T-cell (primary cell): Measurements from ENCODE around the gene CNN1. TPM values are rescaled to one million over a fixed set of nuclear protein-coding genes. Genes with fewer than 3 reads are reported as not detected.

ENCODE experiments used
- ATAC-seq, 4 experiments: fragments of 200-7000 bp in 3 of 4; fragments of 150-1000 bp in 1 of 4; cut with Tn5 transposase; replicated peaks in 1 of 4; 1 replicate in 3 of 4; 2 replicates in 1 of 4; pipeline ENCODE4 v1.10.0; 2021; ENCODE audit warnings: moderate library complexity in 3 of 4, mild to moderate bottlenecking in 2 of 4, moderate number of reproducible peaks in 1 of 4
- CTCF ChIA-PET, 2 donors: fragments of 300-600 bp; sonication (Branson Sonifier 250); formaldehyde crosslinking; loops; one replicate each; lab custom pipeline; 2022; ENCODE audit warnings: antibody characterized with exemption in 2 of 2; lab: Charles Lee
- POLR2A ChIA-PET, 2 donors: fragments of 300-600 bp; sonication (Branson Sonifier 250); formaldehyde crosslinking; loops; one replicate each; lab custom pipeline; 2022; ENCODE audit warnings: antibody characterized with exemption in 2 of 2; lab: Charles Lee
- DNase-seq, 35 experiments: peaks; one replicate each; pipeline versions ENCODE4 v3.0.0 to v3.0.0-alpha.2; 2013 to 2023
- H3K27ac ChIP-seq: one replicate; pipeline ENCODE4 v1.5.1; 2013; ENCODE audit warnings: low read length
- H3K27me3 ChIP-seq, 2 experiments: replicated peaks in 1 of 2; 1 replicate in 1 of 2; 2 replicates in 1 of 2; pipeline versions ENCODE4 v1.6.1 to v1.7.0; 2013; ENCODE audit warnings: low read length in 1 of 2, mixed read lengths in 1 of 2; ENCODE audit not compliant: control insufficient read depth in 2 of 2, insufficient read depth in 2 of 2; ENCODE audit errors: extremely low read depth in 1 of 2
- H3K36me3 ChIP-seq, 2 donors: 1 replicate in 1 of 2; 2 replicates in 1 of 2; pipeline versions ENCODE4 v1.6.1 to v1.7.0; 2013; ENCODE audit warnings: low read length in 1 of 2; ENCODE audit not compliant: control insufficient read depth in 2 of 2, insufficient read depth in 1 of 2; ENCODE audit errors: extremely low read depth in 1 of 2
- H3K4me1 ChIP-seq, 2 experiments: 1 replicate in 1 of 2; 2 replicates in 1 of 2; pipeline versions ENCODE4 v1.6.1 to v1.7.0; 2013; ENCODE audit warnings: low read length in 2 of 2, mixed read lengths in 1 of 2; ENCODE audit not compliant: insufficient read depth in 2 of 2, control insufficient read depth in 1 of 2; ENCODE audit errors: extremely low read depth in 1 of 2
- H3K4me3 ChIP-seq, 2 donors: 1 replicate in 1 of 2; 2 replicates in 1 of 2; pipeline versions ENCODE4 v1.5.1 to v1.7.0; 2013; ENCODE audit warnings: mild to moderate bottlenecking in 2 of 2, low read length in 1 of 2, moderate library complexity in 1 of 2; ENCODE audit not compliant: control insufficient read depth in 1 of 2; ENCODE audit errors: extremely low read depth in 1 of 2
- H3K9me3 ChIP-seq: 2 replicates; pipeline ENCODE4 v1.7.0; 2013
- H3K27ac Mint-ChIP-seq, 2 donors: one replicate each; pipeline ENCODE4 v1.8.0; 2020 to 2021; ENCODE audit warnings: mild to moderate bottlenecking in 2 of 2, mixed read lengths in 2 of 2
- H3K27me3 Mint-ChIP-seq, 2 donors: one replicate each; pipeline ENCODE4 v1.8.0; 2021 to 2022; ENCODE audit warnings: mixed read lengths in 2 of 2
- H3K36me3 Mint-ChIP-seq: one replicate; pipeline ENCODE4 v1.8.0; 2021; ENCODE audit warnings: mixed read lengths
- H3K4me1 Mint-ChIP-seq, 3 donors: one replicate each; pipeline ENCODE4 v1.8.0; 2020 to 2022; ENCODE audit warnings: mixed read lengths in 3 of 3, mild to moderate bottlenecking in 1 of 3
- H3K4me3 Mint-ChIP-seq, 3 donors: one replicate each; pipeline ENCODE4 v1.8.0; 2020 to 2022; ENCODE audit warnings: mild to moderate bottlenecking in 3 of 3, mixed read lengths in 3 of 3, moderate library complexity in 3 of 3
- H3K9me3 Mint-ChIP-seq, 3 donors: one replicate each; pipeline ENCODE4 v1.8.0; 2020 to 2022; ENCODE audit warnings: mixed read lengths in 3 of 3
- WGBS: methylation state at CpG from one replicate; pipeline ENCODE4 v1.1.5; 2013; ENCODE audit warnings: missing lambda C conversion rate; ENCODE audit not compliant: insufficient coverage; 5-methylcytosine and 5-hydroxymethylcytosine counted together
- total RNA-seq, 35 experiments: library from RNA in 6 of 35; stranded (reverse) in 6 of 35; fragments of 120-200 nt in 1 of 35; gene quantifications; one replicate each; pipeline versions ENCODE4 v1.2.1 to v1.2.4 and lab custom pipeline; 2013 to 2026

The CNN1 gene
- total RNA-seq, 5 donors from 2014 or later (not counting 1 experiment from before 2014, with no cell fraction given): 0.26 to 0.96 (median 0.51) TPM; not detected in 2

GRCh38 chr19:11539495-11540365 lies 1.1 kb downstream of the CNN1 start:
- no peak overlapping the region for H3K27ac ChIP-seq

GRCh38 chr19:11540645-11541044 lies 2.0 kb downstream of the CNN1 start:
- H3K4me3 Mint-ChIP-seq: no peak overlapping the region
- no peak for DNase-seq
- H3K27ac Mint-ChIP-seq: no peak overlapping the region
- Histone ChIP-seq H3K9me3 (no peaks in the 10 kb centered on the region), H3K27ac (no peak overlapping the region), H3K4me1 (peaks cover 0 to 14% of the 10 kb centered on the region in 2 experiments), H3K36me3 (no peaks in the 10 kb centered on the region), H3K4me3 (no peak overlapping the region), H3K27me3 (peaks cover 0 to 43% of the 10 kb centered on the region in 2 experiments)
- peaks cover 27 to 30% of the 10 kb centered on the region in 2 donors for H3K27me3 Mint-ChIP-seq
- no CpG with 5 or more reads among the region's 5 CpGs for WGBS
- no peak for ATAC-seq
- H3K9me3 Mint-ChIP-seq: no peaks in the 10 kb centered on the region
- CTCF ChIA-PET: no interaction called here
- H3K4me1 Mint-ChIP-seq: peaks cover 5 to 9% (median 7%) of the 10 kb centered on the region in 3 donors
- no peaks in the 10 kb centered on the region for H3K36me3 Mint-ChIP-seq
- POLR2A ChIA-PET: no interaction called here

More at GRCh38 chr19:11539495-11540365, 1.1 kb downstream of the CNN1 start:
- H3K9me3 ChIP-seq: no peaks in the 10 kb centered on the region
- Mint-ChIP-seq H3K36me3 (no peaks in the 10 kb centered on the region), H3K27ac (no peak overlapping the region), H3K27me3 (peaks cover 27 to 28% of the 10 kb centered on the region in 2 donors), H3K4me3 (no peak overlapping the region), H3K4me1 (peaks cover 8 to 14% (median 13%) of the 10 kb centered on the region in 3 donors), H3K9me3 (no peaks in the 10 kb centered on the region)
- ChIA-PET CTCF (no interaction called here), POLR2A (no interaction called here)
- peaks cover 0 to 39% of the 10 kb centered on the region in 2 experiments for H3K27me3 ChIP-seq
- no peak overlapping the region for H3K4me3 ChIP-seq
- no peak for DNase-seq
- no peaks in the 10 kb centered on the region for H3K36me3 ChIP-seq
- no CpG with 5 or more reads among the region's 36 CpGs for WGBS
- ATAC-seq: no peak
- peaks cover 0 to 15% of the 10 kb centered on the region in 2 experiments for H3K4me1 ChIP-seq

- no peak for ATAC-seq
- Mint-ChIP-seq H3K27ac (no peak overlapping the region), H3K36me3 (no peaks in the 10 kb centered on the region), H3K27me3 (peaks cover 27 to 30% of the 10 kb centered on the region in 2 donors), H3K4me3 (no peak overlapping the region), H3K4me1 (peaks cover 4 to 6% (median 4%) of the 10 kb centered on the region in 3 donors), H3K9me3 (no peaks in the 10 kb centered on the region)
- peaks cover 0 to 8% of the 10 kb centered on the region in 2 experiments for H3K4me1 ChIP-seq
- H3K4me3 ChIP-seq: no peak overlapping the region
- no peaks in the 10 kb centered on the region for H3K36me3 ChIP-seq
- ChIA-PET POLR2A (no interaction called here), CTCF (no interaction called here)
- WGBS: no CpG with 5 or more reads among the region's 3 CpGs
- H3K27ac ChIP-seq: no peak overlapping the region
- H3K27me3 ChIP-seq: peaks cover 0 to 43% of the 10 kb centered on the region in 2 experiments
- DNase-seq: no peak
- H3K9me3 ChIP-seq: no peaks in the 10 kb centered on the region
These were observed 2.6 kb downstream of the CNN1 start for GRCh38 chr19:11541238-11541637.

GRCh38 chr19:11547929-11548700 lies 9.5 kb downstream of the CNN1 start:
- Mint-ChIP-seq H3K4me3 (no peak overlapping the region), H3K27me3 (peaks cover 5 to 6% of the 10 kb centered on the region in 2 donors), H3K4me1 (no peaks in the 10 kb centered on the region), H3K36me3 (peaks cover 6% of the 10 kb centered on the region), H3K9me3 (no peaks in the 10 kb centered on the region), H3K27ac (no peak overlapping the region)
- whole genome bisulfite sequencing: 95% methylated on average over 6 of the region's 14 CpGs
- DNase-seq (no peak), ATAC-seq (no peak)
- CTCF ChIA-PET: interaction anchor here in 1 of 2 donors (0.7 kb wide), 1 partner anchor 664 kb away, joined by 3 read pairs; no protein-coding TSS in a partner anchor
- H3K4me3 ChIP-seq: no peak overlapping the region
- H3K36me3 ChIP-seq: peaks cover 0 to 16% of the 10 kb centered on the region in 2 donors
- no peak overlapping the region for H3K27ac ChIP-seq
- peaks cover 0 to 4% of the 10 kb centered on the region in 2 experiments for H3K27me3 ChIP-seq
- no peaks in the 10 kb centered on the region for H3K9me3 ChIP-seq
- peaks cover 0 to 1% of the 10 kb centered on the region in 2 experiments for H3K4me1 ChIP-seq
- POLR2A ChIA-PET: interaction anchor here in 1 of 2 donors (0.6 kb wide), 1 partner anchor 63 kb away, joined by 3 read pairs; no protein-coding TSS in a partner anchor

- no peaks in the 10 kb centered on the region for H3K9me3 Mint-ChIP-seq
- WGBS: 89% methylated on average over 23 of the region's 24 CpGs
- POLR2A ChIA-PET: no interaction called here
These were observed 10.8 kb downstream of the CNN1 start for GRCh38 chr19:11549386-11549953.

GRCh38 chr19:11550265-11550664 lies 11.6 kb downstream of the CNN1 start:
- no peak for DNase-seq
- H3K4me1 Mint-ChIP-seq: peaks cover 2 to 7% (median 3%) of the 10 kb centered on the region in 3 donors
- H3K27me3 Mint-ChIP-seq: no peaks in the 10 kb centered on the region
- no peak overlapping the region for H3K27ac Mint-ChIP-seq
- Histone ChIP-seq H3K4me1 (peaks cover 0 to 14% of the 10 kb centered on the region in 2 experiments), H3K9me3 (no peaks in the 10 kb centered on the region), H3K27ac (no peak overlapping the region), H3K36me3 (peaks cover 9 to 35% of the 10 kb centered on the region in 2 donors), H3K27me3 (peaks cover 0 to under 1% of the 10 kb centered on the region in 2 experiments), H3K4me3 (no peak overlapping the region)
- H3K36me3 Mint-ChIP-seq: peaks cover 12% of the 10 kb centered on the region
- H3K9me3 Mint-ChIP-seq: no peaks in the 10 kb centered on the region
- no peak overlapping the region for H3K4me3 Mint-ChIP-seq
- no peak for ATAC-seq
- CTCF ChIA-PET: interaction anchor here in 1 of 2 donors (0.6 kb wide), 1 partner anchor 47 kb away, joined by 3 read pairs; no protein-coding TSS in a partner anchor
- 98% methylated on average over 5 of the region's 8 CpGs for WGBS
- POLR2A ChIA-PET: no interaction called here

More at GRCh38 chr19:11549386-11549953, 10.8 kb downstream of the CNN1 start:
- Histone ChIP-seq H3K36me3 (peaks cover 9 to 30% of the 10 kb centered on the region in 2 donors), H3K27ac (no peak overlapping the region), H3K4me1 (peaks cover 0 to 12% of the 10 kb centered on the region in 2 experiments), H3K27me3 (peaks cover 0 to 4% of the 10 kb centered on the region in 2 experiments), H3K4me3 (no peak overlapping the region), H3K9me3 (no peaks in the 10 kb centered on the region)
- Mint-ChIP-seq H3K27me3 (peaks cover 0 to 1% of the 10 kb centered on the region in 2 donors), H3K4me3 (no peak overlapping the region), H3K4me1 (peaks cover 0 to 6% (median 2%) of the 10 kb centered on the region in 3 donors), H3K27ac (no peak overlapping the region), H3K36me3 (peaks cover 11% of the 10 kb centered on the region)
- CTCF ChIA-PET: no interaction called here
- ATAC-seq: no peak
- no peak for DNase-seq
